GM12878 (cell line): ENCODE results near the gene CD34. TPM values are rescaled to one million over a fixed set of nuclear protein-coding genes. Genes with fewer than 3 reads are reported as not detected.

ENCODE experiments used
- ATAC-seq: fragments of 200-7000 bp; cut with Tn5 transposase; 3 replicates; pipeline ENCODE4 v1.9.1; 2020; ENCODE audit warnings: mild to moderate bottlenecking, moderate library complexity
- BruUV-seq: library from RNA; stranded (reverse); fragments of 400-500 nt; replicated peaks from 2 replicates; lab custom pipeline; 2021; lab: Mats Ljungman, UMichigan
- CTCF ChIA-PET: fragments of 300-600 bp; sonication (Branson Sonifier 250); formaldehyde crosslinking; extraction: SDS; loops from one replicate; lab custom pipeline; 2021; ENCODE audit warnings: inconsistent platforms; lab: Yijun Ruan, JAX
- POLR2A ChIA-PET: fragments of 350-600 bp; formaldehyde crosslinking; extraction: SDS; loops from one replicate; lab custom pipeline; 2021; ENCODE audit warnings: inconsistent platforms; lab: Charles Lee
- RAD21 ChIA-PET: fragments of 300-600 bp; sonication (Branson Sonifier 250); formaldehyde crosslinking; loops from one replicate; lab custom pipeline; 2023; ENCODE audit warnings: antibody characterized with exemption; ENCODE audit not compliant: unreplicated experiment; lab: Charles Lee
- SMC1A ChIA-PET: fragments of 300-600 bp; sonication (Branson Sonifier 250); formaldehyde crosslinking; loops from one replicate; lab custom pipeline; 2023; ENCODE audit not compliant: unreplicated experiment, uncharacterized antibody; lab: Charles Lee
- DNase-seq: peaks from one replicate; pipeline ENCODE4 v3.0.0-alpha.2; 2011; ENCODE audit warnings: low read depth, low spot score
- FAIRE-seq: peaks from 3 replicates; lab custom pipeline; 2011; peaks lifted over from hg19 to GRCh38; lab: Jason Lieb, UNC
- H2AFZ ChIP-seq: 2 replicates; pipeline ENCODE4 v1.6.0; 2011; ENCODE audit warnings: low read depth, low read length, control low read depth; ENCODE audit not compliant: control insufficient read depth
- H3K27ac ChIP-seq: 2 replicates; pipeline ENCODE4 v1.5.1; 2011; ENCODE audit warnings: control low read depth; ENCODE audit not compliant: control insufficient read depth, insufficient read depth
- H3K27me3 ChIP-seq, 2 experiments: replicated peaks in 1 of 2; 2 replicates each; pipeline versions ENCODE4 v1.6.0 to v1.6.1; 2011; ENCODE audit warnings: low read length in 1 of 2; ENCODE audit not compliant: control insufficient read depth in 2 of 2, insufficient read depth in 2 of 2
- H3K36me3 ChIP-seq, 2 experiments: 2 replicates each; pipeline ENCODE4 v1.5.1; 2011; ENCODE audit warnings: low read length in 1 of 2; ENCODE audit not compliant: control insufficient read depth in 2 of 2, insufficient read depth in 2 of 2
- H3K4me1 ChIP-seq: 2 replicates; pipeline ENCODE4 v1.6.1; 2011; ENCODE audit warnings: mild to moderate bottlenecking, low read length, moderate library complexity, mixed read lengths; ENCODE audit not compliant: control insufficient read depth, insufficient read depth
- H3K4me2 ChIP-seq: 2 replicates; pipeline ENCODE4 v1.6.0; 2011; ENCODE audit warnings: control low read depth; ENCODE audit not compliant: control insufficient read depth, insufficient read depth
- H3K4me3 ChIP-seq: fragments of 200-600 bp; sonication (generic); 2 replicates; pipeline ENCODE4 v1.5.1; 2016
- H3K79me2 ChIP-seq: 2 replicates; pipeline ENCODE4 v1.6.0; 2011; ENCODE audit warnings: low read length; ENCODE audit not compliant: control insufficient read depth, insufficient read depth
- H3K9ac ChIP-seq: 2 replicates; pipeline ENCODE4 v1.8.0; 2011; ENCODE audit warnings: low read length, control low read depth, mixed read lengths; ENCODE audit not compliant: control insufficient read depth, insufficient read depth
- H3K9me3 ChIP-seq: replicated peaks from 3 replicates; pipeline ENCODE4 v1.5.1; 2011; ENCODE audit warnings: mild to moderate bottlenecking, low read length; ENCODE audit not compliant: control insufficient read depth, insufficient read depth
- H4K20me1 ChIP-seq: 2 replicates; pipeline ENCODE4 v1.6.0; 2011; ENCODE audit not compliant: control insufficient read depth, insufficient read depth
- BHLHE40 ChIP-seq, 2 experiments: fragments of 450-650 bp in 1 of 2; IDR thresholded peaks; 2 replicates each; pipeline ENCODE4 v1.6.1; 2011 to 2017; ENCODE audit warnings: low read depth in 2 of 2, borderline replicate concordance in 1 of 2, improper control_type of control experiment in 1 of 2, low read length in 1 of 2, mild to moderate bottlenecking in 1 of 2
- CREB1 ChIP-seq: IDR thresholded peaks from 2 replicates; pipeline ENCODE4 v1.6.1; 2012; ENCODE audit warnings: low read depth, mild to moderate bottlenecking, inconsistent platforms
- HCFC1 ChIP-seq: fragments of 150-350 bp; IDR thresholded peaks from 2 replicates; pipeline ENCODE4 v1.6.1; 2014; ENCODE audit warnings: low read length
- IRF5 ChIP-seq: fragments of 450-650 bp; IDR thresholded peaks from 2 replicates; pipeline ENCODE4 v1.6.1; 2017; ENCODE audit warnings: borderline replicate concordance
- KDM1A ChIP-seq: fragments of 200-600 bp; sonication (generic); IDR thresholded peaks from 2 replicates; pipeline ENCODE4 v1.6.1; 2016; ENCODE audit warnings: borderline replicate concordance
- NFXL1 ChIP-seq: fragments of 450-650 bp; IDR thresholded peaks from 2 replicates; pipeline ENCODE4 v1.6.1; 2017; ENCODE audit warnings: antibody characterized with exemption, mild to moderate bottlenecking, borderline replicate concordance
- NFYA ChIP-seq: IDR thresholded peaks from 2 replicates; pipeline ENCODE4 v1.6.1; 2011; ENCODE audit warnings: low read depth, mild to moderate bottlenecking, low read length, improper control_type of control experiment, borderline replicate concordance
- NFYB ChIP-seq: IDR thresholded peaks from 2 replicates; pipeline ENCODE4 v1.6.1; 2011; ENCODE audit warnings: low read depth, mild to moderate bottlenecking, low read length, improper control_type of control experiment, moderate library complexity; ENCODE audit not compliant: insufficient read depth
- PAX5 ChIP-seq: IDR thresholded peaks from 2 replicates; pipeline ENCODE4 v1.6.1; 2011; ENCODE audit warnings: low read depth, low read length, borderline replicate concordance
- PML ChIP-seq: IDR thresholded peaks from 2 replicates; pipeline ENCODE4 v1.6.1; 2012; ENCODE audit warnings: low read length, inconsistent platforms
- RAD51 ChIP-seq: fragments of 450-650 bp; IDR thresholded peaks from 2 replicates; pipeline ENCODE4 v1.6.1; 2016; ENCODE audit warnings: moderate library complexity, mild to moderate bottlenecking, inconsistent platforms
- RFX5 ChIP-seq: IDR thresholded peaks from 2 replicates; pipeline ENCODE4 v1.6.1; 2011; ENCODE audit warnings: low read depth, low read length, improper control_type of control experiment
- SMC3 ChIP-seq: IDR thresholded peaks from 2 replicates; pipeline ENCODE4 v1.6.1; 2011; ENCODE audit warnings: low read length, improper control_type of control experiment, borderline replicate concordance
- TCF12 ChIP-seq: IDR thresholded peaks from 2 replicates; pipeline ENCODE4 v1.6.1; 2011; ENCODE audit warnings: low read depth, mild to moderate bottlenecking, low read length
- YY1 ChIP-seq: IDR thresholded peaks from 2 replicates; pipeline ENCODE4 v1.6.1; 2011; ENCODE audit warnings: low read depth, mild to moderate bottlenecking, low read length
- ZBTB33 ChIP-seq: fragments of 450-650 bp; IDR thresholded peaks from 2 replicates; pipeline ENCODE4 v1.6.1; 2017; ENCODE audit warnings: mild to moderate bottlenecking
- ZNF217 ChIP-seq: fragments of 450-650 bp; IDR thresholded peaks from 2 replicates; pipeline ENCODE4 v1.6.1; 2017; ENCODE audit warnings: antibody characterized with exemption, mild to moderate bottlenecking
- WGBS: methylation state at CpG from one replicate; pipeline ENCODE4 v1.1.6; 2016; ENCODE audit warnings: low lambda C conversion rate; ENCODE audit not compliant: insufficient replicate concordance, insufficient coverage; ENCODE audit errors: missing lambda C conversion rate; 5-methylcytosine and 5-hydroxymethylcytosine counted together
- in situ Hi-C: fragments of 300-500 bp; cut with MboI; formaldehyde crosslinking; loops from 9 replicates; pipeline ENCODE4 v1.14.3; 2018; ENCODE audit warnings: mixed read lengths
- intact Hi-C: fragments of 100-400 bp; cut with micrococcal nuclease; formaldehyde crosslinking; loops from one replicate; pipeline ENCODE4 v1.14.2; 2022; ENCODE audit not compliant: unreplicated experiment
- polyA plus RNA-seq, 11 experiments: library from polyadenylated mRNA; depleted of rRNA in 4 of 11; unstranded in 6 of 11; stranded (reverse) in 5 of 11; fragments of >200 nt; fragmentation: Nextera tagmentation in 4 of 11; fragmentation: Illumina TruSeq in 1 of 11; extraction: Ambion mirVana in 4 of 11; extraction: Trizol in 1 of 11; gene quantifications; 1 replicate in 1 of 11; 2 replicates in 10 of 11; pipeline versions ENCODE4 v1.2.1 to v1.2.3, GENCODE V29; 2011 to 2016; ENCODE audit warnings: inconsistent platforms in 2 of 11, missing spikeins in 2 of 11, low read depth in 1 of 11
- total RNA-seq, 4 experiments: library from RNA; depleted of rRNA in 3 of 4; stranded (reverse); fragments of >200 nt in 3 of 4; fragmentation: Illumina TruSeq in 1 of 4; extraction: Trizol in 1 of 4; gene quantifications; 2 replicates each; pipeline versions ENCODE4 v1.2.1 to v1.2.3, GENCODE V29; 2013 to 2021

Gene CD34
- total and polyA plus RNA-seq, 10 of the 15 experiments (the other 5 are each of a cell fraction or from before 2014, with no cell fraction given), result under 0.01 to 0.08 (median 0.02) TPM; not detected in 6

GRCh38 chr1:207845109-207845508 is 65.8 kb downstream of the CD34 start:
- H4K20me1 ChIP-seq, result no peaks in the 10 kb centered on the region; the same call in 1 of the 2 replicates
- 98% methylated on average over 6 of the region's 6 CpGs for WGBS
- ChIA-PET POLR2A (no interaction called here), RAD21 (no interaction called here), SMC1A (no interaction called here), CTCF (interaction anchor here (0.6 kb wide), 1 partner anchor 24 kb away, joined by 3 read pairs; no protein-coding TSS in a partner anchor)
- no peaks in the 10 kb centered on the region for H3K27me3 ChIP-seq
- FAIRE-seq, result no peak
- BruUV-seq, result no TSS peak
- no peak for DNase-seq
- no peak overlapping the region for H3K27ac ChIP-seq
- ATAC-seq, result no peak
- peaks cover 0 to 2% of the 10 kb centered on the region in 2 experiments; a peak in 2 of 4 replicates for H3K36me3 ChIP-seq
- no peak overlapping the region for H2AFZ ChIP-seq
- H3K9ac ChIP-seq, result no peak overlapping the region
- no peak overlapping the region for H3K4me2 ChIP-seq
- H3K4me1 ChIP-seq, result peaks cover 3% of the 10 kb centered on the region; the same call in 1 of the 2 replicates
- in situ Hi-C loops (no loop called here), intact Hi-C loops (no loop called here)
- H3K79me2 ChIP-seq, result no peaks in the 10 kb centered on the region; the same call in 1 of the 2 replicates
- TF ChIP-seq NFYB, result no peak
- no peak for TF ChIP-seq PML
- no peak for TF ChIP-seq NFYA
- TF ChIP-seq PAX5, result no peak
- no peak for TF ChIP-seq NFXL1
- TF ChIP-seq HCFC1, result no peak
- TF ChIP-seq BHLHE40 (IDR thresholded peaks at IDR 0.05; ENCODE audit: borderline replicate concordance in 1 of 2, low read depth in 2 of 2, low read length in 1 of 2), result no peak
- TF ChIP-seq CREB1, result no peak
- H3K4me3 ChIP-seq, result no peak overlapping the region
- no peaks in the 10 kb centered on the region; the same call in 2 of the 3 replicates for H3K9me3 ChIP-seq

- intact Hi-C loops (no loop called here), in situ Hi-C loops (no loop called here)
- FAIRE-seq (no peak), ATAC-seq (no peak), DNase-seq (no peak)
- CTCF ChIA-PET, result no interaction called here
- Histone ChIP-seq H3K27me3 (no peaks in the 10 kb centered on the region), H2AFZ (no peak overlapping the region), H3K9me3 (no peaks in the 10 kb centered on the region; the same call in 2 of the 3 replicates), H3K4me2 (no peak overlapping the region), H4K20me1 (no peaks in the 10 kb centered on the region; the same call in 1 of the 2 replicates), H3K4me1 (peaks cover 4% of the 10 kb centered on the region), H3K27ac (no peak overlapping the region), H3K36me3 (peaks cover 0 to 6% of the 10 kb centered on the region in 2 experiments; a peak in 2 of 4 replicates), H3K79me2 (no peaks in the 10 kb centered on the region; the same call in 1 of the 2 replicates), H3K9ac (no peak overlapping the region), H3K4me3 (no peak overlapping the region)
- WGBS, result 91% methylated on average over 2 of the region's 2 CpGs
- BruUV-seq, result no TSS peak
- RAD21 ChIA-PET, result no interaction called here
- POLR2A ChIA-PET, result no interaction called here
- SMC1A ChIA-PET, result no interaction called here
- TF ChIP-seq RFX5 (no peak), RAD51 (no peak), TCF12 (no peak), YY1 (no peak), KDM1A (no peak), ZBTB33 (no peak), IRF5 (no peak), SMC3 (no peak), NFXL1 (no peak), ZNF217 (no peak)
Measured at GRCh38 chr1:207844371-207844770, 66.6 kb downstream of the CD34 start.
